Daoy (cell line): Measurements from ENCODE around the gene ARL2BP. TPM values are rescaled to one million over a fixed set of nuclear protein-coding genes. Genes with fewer than 3 reads are reported as not detected.
"Not testable (repeated sequence)": the region's sequence is repeated elsewhere in the genome, so short reads cannot be mapped to it uniquely, and the experiment has no call there.

Experiments used
- DNase-seq: peaks from one replicate; pipeline ENCODE4 v3.0.0-alpha.2; 2015; ENCODE audit warnings: low read depth
- total RNA-seq: library from RNA; depleted of rRNA; stranded (reverse); fragments of >200 nt; shearing (Covaris generic); gene quantifications from 2 replicates; pipeline ENCODE4 v1.2.3, GENCODE V29; 2014; rRNA removed

The ARL2BP gene
- total RNA-seq, result 53.1 and 62.0 TPM in 2 replicates

DNA sequence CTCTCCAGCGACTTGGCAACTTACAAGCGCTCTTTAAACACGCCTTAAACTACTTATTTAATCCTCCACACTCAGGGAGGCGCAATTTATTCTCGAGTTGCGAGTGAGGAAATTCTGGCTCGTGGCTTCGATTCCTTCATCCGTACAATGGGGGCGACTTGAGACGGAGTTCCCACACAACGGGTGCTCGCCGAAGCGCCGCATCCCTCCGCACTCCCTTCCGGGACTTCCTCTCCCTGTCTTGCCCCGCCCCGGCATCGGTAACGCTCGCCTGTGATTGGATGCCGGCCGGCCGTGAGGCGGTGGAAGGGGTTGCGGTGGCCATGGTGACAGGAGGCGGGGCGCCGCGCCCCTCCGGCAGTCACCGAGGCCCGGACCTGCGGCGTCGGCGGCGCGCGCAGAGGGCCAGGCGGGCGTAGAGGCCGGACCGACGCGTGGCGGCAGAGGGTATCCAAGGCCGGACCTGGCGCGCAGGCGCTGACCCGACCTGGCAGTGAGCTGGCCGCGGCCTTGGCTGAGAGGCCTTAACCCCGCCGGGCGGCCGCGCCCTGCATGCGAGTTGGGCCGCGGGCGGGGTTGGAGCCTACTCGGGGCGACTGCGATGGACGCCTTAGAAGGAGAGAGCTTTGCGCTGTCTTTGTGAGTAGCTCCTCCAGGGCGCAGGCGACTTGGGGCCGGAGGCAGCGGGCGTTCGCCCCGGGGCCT, at the start of gene ARL2BP:
TSS of gene ARL2BP (plus strand) at position 493 of the 705 bp plus-strand sequence. CDS start at position 602, 109 bp downstream.
- DNase-seq, result peak; percentile 98

DNA sequence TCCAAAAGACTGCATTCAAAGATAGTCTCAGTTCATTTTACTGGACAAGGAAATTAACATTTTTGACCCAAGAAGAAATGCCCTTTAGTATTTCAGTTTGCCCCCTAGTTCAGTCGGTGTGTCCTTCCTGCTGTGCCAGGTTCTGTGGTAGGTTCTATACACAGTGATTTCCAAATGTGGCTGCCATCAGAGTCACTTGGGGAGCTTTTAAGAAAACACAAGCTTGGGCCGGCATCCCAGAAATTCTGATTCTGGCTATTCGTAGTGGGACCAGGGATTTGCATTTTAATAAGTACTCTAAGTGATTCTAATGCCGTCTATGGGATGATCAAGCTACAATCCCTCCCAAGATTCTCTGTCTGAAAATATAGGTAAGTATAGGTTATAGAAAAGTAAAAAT, 48.8 kb upstream of the ARL2BP start:
- no peak for DNase-seq

DNA sequence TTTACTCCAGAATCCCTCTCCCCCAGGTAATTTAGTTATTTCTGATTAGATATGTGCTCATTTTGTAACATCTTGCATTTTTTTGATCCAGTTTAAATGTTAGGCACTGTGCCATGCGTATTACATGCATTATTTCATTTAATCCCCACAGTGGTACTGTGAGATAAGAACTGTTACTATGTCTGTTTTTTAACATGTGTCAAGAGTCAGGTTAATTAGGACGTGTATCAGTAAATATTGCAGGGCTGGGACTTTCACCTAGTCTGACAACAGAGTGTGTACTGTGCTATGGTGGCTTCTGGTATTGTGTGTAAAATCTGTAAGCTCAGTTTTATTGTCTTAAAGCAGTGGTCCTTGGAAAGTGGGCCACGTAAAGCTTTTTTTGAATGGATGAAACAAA, 48.3 kb upstream of the ARL2BP start:
- DNase-seq, result no peak

DNA sequence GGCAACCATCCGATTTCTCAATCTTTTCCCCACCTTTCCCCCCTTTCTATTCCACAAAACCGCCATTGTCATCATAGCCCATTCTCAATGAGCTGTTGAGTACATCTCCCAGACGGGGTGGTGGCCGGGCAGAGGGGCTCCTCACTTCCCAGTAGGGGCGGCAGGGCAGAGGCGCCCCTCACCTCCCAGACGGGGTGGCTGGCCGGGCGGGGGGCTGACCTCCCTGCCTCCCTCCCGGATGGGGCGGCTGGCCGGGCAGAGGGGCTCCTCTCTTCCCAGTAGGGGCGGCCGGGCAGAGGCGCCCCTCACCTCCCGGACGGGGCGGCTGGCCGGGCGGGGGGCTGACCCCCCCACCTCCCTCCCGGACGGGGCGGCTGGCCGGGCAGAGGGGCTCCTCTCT, 44.7 kb upstream of the ARL2BP start:
- not testable (repeated sequence) for DNase-seq

DNA sequence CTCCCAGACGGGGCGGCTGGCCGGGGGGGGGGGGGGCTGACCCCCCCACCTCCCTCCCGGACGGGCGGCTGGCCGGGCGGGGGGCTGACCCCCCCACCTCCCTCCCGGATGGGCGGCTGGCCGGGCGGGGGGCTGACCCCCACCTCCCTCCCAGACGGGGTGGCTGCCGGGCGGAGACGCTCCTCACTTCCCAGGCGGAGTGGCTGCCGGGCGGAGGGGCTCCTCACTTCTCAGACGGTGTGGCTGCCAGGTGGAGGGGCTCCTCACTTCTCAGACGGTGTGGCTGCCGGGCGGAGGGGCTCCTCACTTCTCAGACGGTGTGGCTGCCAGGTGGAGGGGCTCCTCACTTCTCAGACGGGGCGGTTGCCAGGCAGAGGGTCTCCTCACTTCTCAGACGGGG, 44.1 kb upstream of the ARL2BP start:
- DNase-seq, result not testable (repeated sequence)

DNA sequence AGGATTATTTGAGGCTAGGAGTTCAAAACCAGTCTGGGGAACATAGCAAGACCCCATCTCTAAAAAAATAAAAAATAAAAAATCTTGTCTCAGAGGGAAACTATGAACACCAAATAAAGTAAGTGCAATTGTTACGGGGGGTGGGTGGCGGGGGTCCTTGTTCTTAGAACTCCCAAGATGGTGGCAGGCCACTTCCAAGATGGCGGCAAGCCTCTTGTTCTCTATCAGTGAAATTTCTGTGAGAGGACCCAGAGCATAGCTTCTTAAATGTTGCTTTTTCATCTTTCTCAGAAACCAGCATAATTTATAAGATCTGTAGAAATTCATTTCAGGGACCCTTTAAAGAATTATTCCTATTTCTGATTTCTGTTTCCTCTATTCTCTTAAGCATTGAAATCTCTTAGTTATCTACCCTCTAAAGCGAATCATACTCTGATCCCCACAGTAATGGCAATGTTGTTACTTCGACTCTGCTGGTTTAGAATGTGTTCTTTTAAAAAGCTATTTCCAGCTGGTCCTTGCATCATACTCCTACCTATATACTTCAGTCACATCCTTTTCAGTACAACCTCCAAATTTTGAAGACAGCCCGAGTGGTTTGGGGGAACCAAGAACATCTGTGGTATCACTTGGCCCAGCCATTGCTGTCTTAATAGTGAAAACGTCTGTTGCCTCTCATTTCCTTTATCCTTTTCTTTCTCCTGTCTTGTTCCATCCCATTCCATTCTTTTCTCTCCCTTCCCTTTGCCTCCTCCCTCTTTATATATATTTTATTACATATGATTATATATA, 42.8 kb upstream of the ARL2BP start:
- DNase-seq, result no peak

DNA sequence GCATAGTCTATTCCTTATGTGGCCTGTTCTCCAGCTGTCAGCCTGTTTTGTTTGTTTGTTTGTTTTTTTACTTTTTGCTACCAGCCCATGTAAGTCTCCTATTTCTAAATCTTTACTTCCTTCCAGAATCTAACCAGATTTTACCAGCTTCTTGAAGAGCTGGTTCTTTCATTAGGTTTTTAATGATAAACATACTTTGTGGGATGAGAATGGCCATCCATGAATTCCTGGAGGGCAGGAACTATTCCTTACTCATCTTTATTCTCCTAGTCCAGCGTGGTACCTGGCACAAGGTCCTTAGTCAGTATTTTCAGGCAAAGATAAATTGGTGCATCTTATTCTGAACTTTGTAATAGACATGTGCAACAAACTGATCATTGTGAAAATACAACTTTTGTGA, 41.6 kb upstream of the ARL2BP start:
- no peak for DNase-seq

DNA sequence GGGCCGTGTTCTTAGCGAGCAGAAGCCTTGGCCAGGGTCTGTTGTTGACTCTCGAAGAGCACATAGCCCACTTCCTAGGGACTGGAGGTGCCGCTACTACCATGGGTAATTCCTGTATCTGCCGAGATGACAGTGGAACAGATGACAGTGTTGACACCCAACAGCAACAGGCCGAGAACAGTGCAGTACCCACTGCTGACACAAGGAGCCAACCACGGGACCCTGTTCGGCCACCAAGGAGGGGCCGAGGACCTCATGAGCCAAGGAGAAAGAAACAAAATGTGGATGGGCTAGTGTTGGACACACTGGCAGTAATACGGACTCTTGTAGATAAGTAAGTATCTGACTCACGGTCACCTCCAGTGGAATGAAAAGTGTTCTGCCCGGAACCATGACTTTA, 40.4 kb upstream of the ARL2BP start:
- no peak for DNase-seq

DNA sequence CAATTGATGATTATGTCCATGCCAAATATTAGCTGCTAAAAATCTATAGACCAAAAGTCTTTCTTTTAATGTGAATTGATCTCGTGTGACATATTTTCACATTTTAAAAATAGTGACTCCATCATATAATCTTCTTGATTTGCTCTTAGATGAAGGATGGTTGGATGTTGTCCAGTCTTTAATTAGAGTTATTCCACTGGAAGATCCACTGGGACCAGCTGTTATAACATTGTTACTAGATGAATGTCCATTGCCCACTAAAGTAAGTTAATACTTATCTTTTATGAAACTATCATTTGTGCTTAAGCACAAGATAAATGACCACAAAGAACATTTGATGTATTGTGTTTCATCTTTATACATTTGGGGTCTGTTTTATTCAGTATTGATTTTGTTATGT, 36.1 kb upstream of the ARL2BP start:
- no peak for DNase-seq

DNA sequence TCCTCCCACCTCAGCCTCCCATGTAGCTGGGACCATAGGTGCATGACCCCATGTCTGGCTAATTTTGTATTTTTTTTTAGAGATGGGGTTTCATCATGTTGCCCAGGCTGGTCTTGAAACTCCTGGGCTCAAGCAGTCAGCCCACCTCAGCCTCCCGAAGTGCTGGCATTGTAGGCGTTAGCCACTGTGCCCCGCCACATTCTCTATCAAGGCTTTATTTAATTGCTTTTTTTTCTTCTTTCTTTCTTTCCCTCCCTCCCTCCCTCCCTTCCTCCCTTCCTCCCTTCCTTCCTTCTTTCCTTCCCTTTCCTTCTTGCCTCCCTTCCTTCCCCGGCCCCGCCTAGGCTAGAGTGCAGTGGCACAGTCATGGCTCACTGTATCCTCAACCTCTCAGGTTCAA, 35.3 kb upstream of the ARL2BP start:
- DNase-seq, result no peak

DNA sequence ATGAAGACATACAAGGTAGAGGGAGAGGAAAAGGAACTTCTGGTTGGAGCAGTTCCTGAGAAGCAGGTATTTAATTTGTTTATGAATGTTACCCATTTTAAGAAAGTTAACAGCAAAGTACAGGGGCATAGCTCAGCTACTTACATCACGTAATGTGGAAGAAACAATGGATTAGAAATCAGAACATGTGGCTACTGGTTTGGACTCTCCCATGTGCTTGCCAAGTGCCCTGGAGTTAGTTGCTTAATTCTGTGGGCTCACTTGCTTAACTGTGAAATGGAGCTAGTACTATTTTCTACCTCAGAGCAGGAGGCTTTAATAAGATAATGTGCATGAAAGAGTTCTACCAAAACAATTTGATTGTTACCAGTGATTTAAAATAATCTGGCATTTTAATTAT, 31.6 kb upstream of the ARL2BP start:
- DNase-seq, result no peak

DNA sequence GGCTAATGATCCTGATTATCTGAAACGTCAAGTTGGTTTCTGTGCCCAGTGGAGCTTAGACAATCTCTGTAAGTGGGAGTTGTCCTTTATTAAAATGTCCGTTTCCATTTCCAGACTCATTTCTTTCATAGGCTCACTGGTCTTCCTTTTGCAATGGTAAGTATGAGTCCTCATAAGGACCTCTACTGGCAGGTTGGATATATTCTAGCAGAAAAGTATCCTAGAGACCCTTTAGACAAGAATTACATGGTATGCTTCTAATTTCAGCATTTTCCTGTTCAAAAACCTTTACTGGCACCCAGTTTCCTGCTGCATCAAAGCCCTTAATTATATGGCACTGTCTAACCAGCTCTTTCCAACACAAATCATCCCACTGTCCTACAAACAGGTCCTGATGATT, 28.1 kb upstream of the ARL2BP start:
- no peak for DNase-seq

DNA sequence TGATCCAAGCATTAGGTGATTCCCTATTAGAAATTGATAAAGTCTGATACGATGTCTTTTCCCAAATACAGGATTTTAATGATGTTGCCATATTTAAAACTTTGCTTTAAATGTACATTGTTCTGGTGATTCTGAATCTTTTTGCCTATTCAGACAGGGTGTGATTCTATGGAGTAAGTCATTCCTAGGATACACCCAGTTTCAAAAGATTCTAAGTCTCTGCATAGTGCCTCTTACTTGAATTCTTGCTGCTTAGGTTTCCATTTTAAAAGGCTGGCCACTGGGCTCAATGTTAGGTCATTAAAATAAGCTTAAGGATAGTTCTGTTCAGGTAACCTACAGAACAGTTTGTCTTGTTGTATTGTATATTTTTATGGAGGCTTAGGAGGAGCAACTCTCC, 22.0 kb upstream of the ARL2BP start:
- no peak for DNase-seq

DNA sequence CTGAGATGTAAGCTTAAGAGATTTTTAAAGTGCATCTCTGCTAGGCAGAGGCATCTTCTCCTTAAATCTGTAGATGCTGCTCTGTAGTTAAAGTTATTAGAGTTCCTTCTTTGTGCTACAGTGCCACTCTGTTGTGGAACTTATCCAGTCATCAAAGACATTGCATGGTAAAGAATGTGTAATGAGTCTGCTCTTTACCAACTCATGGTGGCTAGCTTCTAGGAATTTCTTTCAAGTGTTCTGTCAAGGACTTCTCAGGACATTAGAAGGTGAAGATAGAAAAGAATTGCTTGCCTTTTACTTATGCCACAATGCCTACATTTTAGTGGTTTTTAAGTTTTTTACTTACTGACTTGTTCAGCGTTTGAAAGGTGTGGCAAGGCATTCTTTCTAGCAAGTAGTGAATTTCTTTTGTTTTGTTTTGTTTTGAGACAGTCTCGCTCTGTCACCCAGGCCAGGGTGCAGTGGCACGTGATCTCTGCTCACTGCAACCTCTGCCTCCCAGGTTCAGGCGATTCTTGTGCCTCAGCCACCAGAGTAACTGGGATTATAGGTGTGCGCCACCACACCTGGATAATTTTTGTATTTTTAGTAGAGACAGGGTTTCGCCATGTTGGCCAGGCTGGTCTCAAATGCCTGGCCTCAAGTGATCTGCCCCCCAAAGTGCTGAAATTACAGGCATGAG, 20.3 kb upstream of the ARL2BP start:
- DNase-seq, result no peak

DNA sequence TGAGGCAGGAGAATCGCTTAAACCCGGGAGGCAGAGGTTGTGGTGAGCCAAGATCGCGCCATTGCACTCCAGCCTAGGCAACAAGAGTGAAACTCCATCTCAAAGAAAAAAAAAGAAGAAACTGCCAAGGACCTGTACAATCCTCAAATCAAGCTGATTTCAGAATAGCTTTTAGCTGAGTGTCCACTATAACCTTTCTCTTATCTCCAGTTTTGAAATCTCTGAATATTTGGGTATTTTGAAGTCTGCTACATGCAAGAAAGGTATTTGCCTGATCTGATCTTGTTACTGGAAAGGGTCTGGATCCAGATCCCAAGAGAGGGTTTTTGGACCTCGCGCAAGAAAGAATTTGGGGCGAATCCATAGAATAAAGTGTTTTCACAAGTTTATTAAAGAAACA, 19.1 kb upstream of the ARL2BP start:
- no peak for DNase-seq

DNA sequence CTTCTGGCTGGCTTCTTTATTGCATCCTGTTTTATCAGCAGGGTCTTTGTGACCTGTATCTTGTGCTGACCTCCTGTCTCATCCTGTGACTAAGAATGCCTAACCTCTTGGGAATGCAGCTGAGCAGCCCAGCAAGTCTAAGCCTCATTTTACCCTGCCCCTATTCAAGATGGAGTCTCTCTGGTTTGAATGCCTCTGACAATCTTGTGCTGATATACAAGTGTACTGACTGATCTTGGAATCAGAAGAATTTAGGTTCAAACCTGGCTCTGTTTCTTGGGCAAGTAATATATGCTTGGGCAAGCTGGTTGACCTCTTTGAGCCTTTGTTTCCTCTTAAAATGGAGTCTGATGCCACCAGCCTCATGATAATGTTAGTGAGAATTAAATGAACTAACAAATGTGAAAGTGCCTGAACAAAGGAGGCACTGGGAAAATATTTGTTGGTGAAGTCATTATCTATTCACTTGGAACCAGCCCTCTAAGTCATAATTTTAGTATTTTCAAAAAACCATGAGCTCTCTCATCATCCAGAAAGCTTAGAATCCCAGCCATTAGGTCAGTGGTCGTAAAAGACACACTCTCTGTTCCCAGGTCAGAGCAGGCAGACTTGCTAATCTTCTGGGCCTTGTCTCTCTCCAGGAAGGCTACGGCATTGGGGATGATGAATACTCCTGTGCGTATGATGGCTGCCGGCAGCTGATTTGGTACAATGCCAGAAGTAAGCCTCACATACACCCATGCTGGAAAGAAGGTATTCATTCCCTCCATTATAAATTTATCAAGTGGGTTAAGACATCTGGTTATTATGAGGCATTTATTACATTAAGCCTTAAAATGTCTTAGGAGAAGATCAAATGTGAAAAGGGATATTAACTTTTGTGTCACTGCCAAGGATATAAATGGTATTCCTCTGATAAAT, 18.1 kb upstream of the ARL2BP start:
- DNase-seq, result no peak

DNA sequence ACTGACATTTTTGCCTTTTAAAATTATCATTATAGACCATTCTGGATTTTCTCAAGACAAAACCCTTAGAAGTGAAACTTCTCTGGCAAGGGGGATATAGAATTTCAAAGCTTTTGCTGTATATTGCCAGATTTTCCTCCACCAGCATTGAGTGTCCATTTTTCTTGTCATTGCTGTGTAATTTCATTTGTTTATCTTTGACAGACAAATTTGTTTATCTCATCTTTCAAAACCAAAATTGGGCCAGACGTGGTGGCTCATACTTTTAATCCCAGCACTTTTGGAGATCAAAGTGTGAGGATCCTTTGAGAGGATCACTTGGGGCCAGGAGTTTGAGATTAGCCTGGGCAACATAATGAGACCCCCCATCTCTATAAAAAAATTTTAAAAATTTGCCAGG, 16.0 kb upstream of the ARL2BP start:
- DNase-seq, result no peak

DNA sequence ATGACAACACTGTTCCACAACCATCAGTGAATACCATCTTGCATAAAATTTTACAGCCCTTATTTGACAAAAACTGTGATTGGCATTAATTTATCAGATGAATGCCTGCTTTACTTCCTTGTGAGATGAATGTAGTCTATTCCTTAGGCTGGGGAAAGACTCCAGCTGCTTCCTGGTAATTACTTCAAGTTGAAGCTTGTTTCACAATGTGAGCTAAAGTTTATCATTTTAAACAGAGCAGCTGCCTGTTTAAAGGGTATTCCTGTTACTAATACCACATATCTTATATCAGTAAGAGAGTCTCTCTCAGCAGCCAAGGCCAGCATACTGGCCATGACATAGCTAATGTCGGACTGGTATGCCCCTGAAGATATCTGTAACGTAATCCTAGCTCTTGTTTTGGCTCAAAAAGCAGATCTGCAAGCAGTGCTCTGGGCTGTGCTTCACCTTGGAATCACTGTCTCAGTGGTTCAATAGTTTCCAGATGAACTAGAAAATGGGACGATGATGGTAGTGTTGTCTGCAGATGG, 13.2 kb upstream of the ARL2BP start:
- DNase-seq, result no peak

DNA sequence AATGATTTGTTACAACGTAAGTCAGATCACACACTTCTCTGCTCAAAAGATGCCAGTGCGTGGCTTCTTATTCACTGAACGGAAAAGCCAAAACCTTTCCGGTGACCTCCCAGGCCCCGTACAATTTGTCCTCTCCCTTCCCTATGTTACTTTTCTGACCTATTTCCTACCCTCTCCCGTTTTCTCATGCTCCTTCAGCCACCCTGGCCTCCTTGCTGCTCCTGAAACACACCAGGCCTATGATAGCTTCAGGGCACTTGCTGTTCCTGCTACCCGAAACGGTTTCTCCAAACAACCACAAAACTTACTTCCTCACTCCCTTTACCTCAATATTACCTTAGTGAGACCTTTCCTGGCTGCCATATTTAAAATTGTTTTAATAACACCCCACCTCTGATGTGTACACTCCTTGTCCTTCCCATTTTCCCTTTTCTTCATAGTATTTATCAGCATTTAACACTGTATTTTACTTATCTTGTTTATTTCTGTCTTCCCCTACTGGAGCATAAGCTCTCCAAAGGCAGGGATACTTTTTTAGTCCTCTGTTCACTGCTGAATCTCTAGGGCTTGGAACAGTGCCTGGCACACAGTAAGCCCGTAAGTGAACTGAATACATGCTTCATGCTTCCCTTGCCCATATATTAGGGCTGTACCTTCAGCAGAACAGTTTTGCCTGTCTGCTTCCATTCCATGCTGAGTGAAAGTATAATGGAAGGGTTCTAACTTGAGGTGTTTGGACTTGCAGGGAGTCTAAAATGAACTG, 10.9 kb upstream of the ARL2BP start:
- DNase-seq, result no peak

DNA sequence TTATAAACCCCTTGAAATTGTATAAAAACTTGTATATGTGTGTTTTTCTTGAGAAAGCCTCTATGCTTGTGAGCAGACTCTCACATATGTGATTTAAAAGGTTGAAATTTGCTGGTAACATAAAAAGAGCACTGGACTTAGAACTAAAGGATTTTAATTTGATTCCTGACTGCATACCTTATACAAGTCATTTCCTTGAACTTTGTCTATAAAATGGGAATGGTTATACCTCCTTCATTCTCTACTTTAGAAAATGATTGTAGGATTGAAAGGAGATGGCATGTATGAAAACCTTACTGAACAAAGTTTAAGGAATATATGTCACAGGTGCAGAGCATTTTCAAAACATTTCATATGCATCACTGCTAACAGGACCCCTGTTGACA, 10.4 kb upstream of the ARL2BP start:
- DNase-seq, result no peak
